ENCODE results near the gene IFT88. TPM values are rescaled to one million over a fixed set of nuclear protein-coding genes. Genes with fewer than 3 reads are reported as not detected.

The IFT88 gene
- total RNA-seq, 1 experiment from 2014 or later, result 10.8 TPM

DNA sequence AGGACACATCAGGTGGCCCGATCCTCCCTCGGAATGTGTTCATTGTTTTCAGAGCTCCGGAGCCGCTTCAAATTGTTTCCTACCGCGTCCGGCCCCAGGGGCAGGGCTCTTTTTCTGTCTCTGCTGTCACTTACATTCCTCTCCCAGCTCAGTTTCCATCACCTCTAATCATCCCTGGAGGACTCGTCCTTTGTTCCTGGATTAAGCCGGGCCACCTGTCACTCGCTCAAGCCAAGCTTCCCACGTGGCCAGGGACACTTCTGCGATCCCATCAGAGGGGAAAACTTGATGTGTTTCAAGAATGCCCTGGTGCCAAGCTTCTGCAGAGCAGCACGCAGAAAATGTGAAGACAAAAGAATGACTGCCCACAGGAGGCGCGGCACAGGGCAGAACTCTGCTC lies 150.0 kb downstream of the IFT88 start:
- Histone ChIP-seq H3K79me2 (ENCODE audit: low read length) (no peaks in the 10 kb centered on the region), H3K4me2 (ENCODE audit: low read depth, low read length, poor library complexity, severe bottlenecking) (no peak overlapping the region), H3K27me3 (ENCODE audit: low read length) (peaks cover 3% of the 10 kb centered on the region; the same call in 1 of the 2 replicates), H2AFZ (ENCODE audit: low read length) (no peak overlapping the region), H3K4me1 (ENCODE audit: low read length) (peaks cover 5% of the 10 kb centered on the region; the same call in 1 of the 2 replicates), H3K36me3 (ENCODE audit: insufficient read depth, low read length) (no peaks in the 10 kb centered on the region), H3K9me2 (replicated peaks; ENCODE audit: insufficient read depth, low read length) (no peaks in the 10 kb centered on the region), H4K20me1 (ENCODE audit: insufficient read depth, low read depth, low read length) (no peaks in the 10 kb centered on the region), H3K4me3 (ENCODE audit: low read length) (no peak overlapping the region), H3K9ac (ENCODE audit: low read length) (no peak overlapping the region), H3K27ac (ENCODE audit: low read length) (no peak overlapping the region), H3K9me3 (ENCODE audit: low read length) (no peaks in the 10 kb centered on the region)
- no peak for DNase-seq

DNA sequence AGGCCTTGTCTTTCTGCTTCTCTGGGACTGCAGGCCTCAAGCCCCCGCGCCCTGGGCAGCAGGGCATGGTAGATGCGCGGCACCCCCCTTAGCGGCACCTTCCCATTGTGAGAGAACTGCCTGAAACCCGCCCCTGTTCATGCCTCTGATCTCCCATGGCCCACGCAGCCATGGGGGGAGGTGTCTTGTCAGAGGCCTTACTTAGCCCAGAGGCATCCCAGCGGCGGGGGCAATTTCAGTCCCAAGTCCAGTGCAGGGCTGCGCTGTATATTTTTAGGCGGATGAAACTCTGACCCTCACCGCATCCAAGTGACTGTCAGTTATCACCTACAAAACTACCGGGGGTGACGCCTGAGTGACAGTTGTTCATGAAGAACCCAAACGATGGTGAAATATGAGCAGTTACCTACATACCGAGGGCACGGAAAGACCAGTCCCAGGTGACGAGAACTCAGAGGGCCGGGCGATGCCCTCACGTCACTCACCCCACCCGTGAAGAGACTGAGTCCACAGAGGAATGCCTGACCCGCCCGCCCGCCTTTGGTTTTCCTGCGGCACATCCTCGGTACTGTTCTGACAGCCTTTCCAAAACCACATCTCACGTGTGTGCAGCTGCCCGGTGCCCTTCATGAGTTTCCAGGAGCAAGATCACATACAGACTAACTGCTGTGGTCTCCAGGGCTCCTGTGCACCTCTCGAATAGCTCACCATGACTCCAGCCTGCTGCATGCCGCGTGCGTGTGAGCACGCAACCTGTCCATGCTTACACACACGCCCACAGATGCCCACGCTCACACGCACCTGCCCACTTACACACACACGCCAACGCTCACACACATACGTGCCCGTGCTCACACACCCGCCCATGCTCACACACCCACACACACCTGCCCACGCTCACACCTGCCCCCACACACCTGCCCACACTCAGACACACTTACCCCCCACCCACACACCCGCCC lies 150.9 kb downstream of the IFT88 start:
- Histone ChIP-seq H3K79me2 (ENCODE audit: low read length) (no peaks in the 10 kb centered on the region), H3K4me1 (ENCODE audit: low read length) (peaks cover 3% of the 10 kb centered on the region; the same call in 1 of the 2 replicates), H2AFZ (ENCODE audit: low read length) (no peak overlapping the region), H3K36me3 (ENCODE audit: insufficient read depth, low read length) (no peaks in the 10 kb centered on the region), H3K4me2 (ENCODE audit: low read depth, low read length, poor library complexity, severe bottlenecking) (no peak overlapping the region), H4K20me1 (ENCODE audit: insufficient read depth, low read depth, low read length) (no peaks in the 10 kb centered on the region), H3K9me3 (ENCODE audit: low read length) (no peaks in the 10 kb centered on the region), H3K27ac (ENCODE audit: low read length) (no peak overlapping the region), H3K9ac (ENCODE audit: low read length) (no peak overlapping the region), H3K9me2 (replicated peaks; ENCODE audit: insufficient read depth, low read length) (no peaks in the 10 kb centered on the region), H3K27me3 (ENCODE audit: low read length) (peaks cover 3% of the 10 kb centered on the region; the same call in 1 of the 2 replicates), H3K4me3 (ENCODE audit: low read length) (no peak overlapping the region)
- no peak for DNase-seq

DNA sequence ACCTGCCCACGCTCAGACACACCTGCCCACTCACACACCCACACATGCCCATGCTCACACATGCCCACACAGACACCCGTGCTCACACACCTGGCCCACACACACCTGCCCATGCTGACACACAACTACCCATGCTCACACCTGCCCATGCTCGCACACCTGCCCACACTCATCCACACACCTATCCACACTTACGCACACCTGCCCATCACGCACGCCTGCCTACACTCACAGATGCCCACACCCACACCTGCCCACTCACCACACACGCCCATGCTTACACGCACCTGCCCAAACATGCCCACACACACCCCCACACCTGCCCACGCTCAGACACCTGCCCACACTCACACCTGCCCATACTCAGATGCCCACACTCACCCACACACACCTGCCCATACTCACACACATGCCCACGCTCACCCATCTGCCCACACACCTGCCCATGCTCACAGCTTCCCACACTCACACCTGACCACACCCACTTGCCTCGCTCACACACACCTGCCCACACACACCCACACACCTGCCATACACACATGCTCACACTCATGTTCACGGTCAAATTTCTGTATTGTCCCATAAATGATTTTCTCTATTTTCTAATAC lies 152.1 kb downstream of the IFT88 start:
- H3K9me2 ChIP-seq (replicated peaks; ENCODE audit: insufficient read depth, low read length), result no peaks in the 10 kb centered on the region
- no peak overlapping the region for H3K4me2 ChIP-seq (ENCODE audit: low read depth, low read length, poor library complexity, severe bottlenecking)
- H3K4me3 ChIP-seq (ENCODE audit: low read length), result no peak overlapping the region

DNA sequence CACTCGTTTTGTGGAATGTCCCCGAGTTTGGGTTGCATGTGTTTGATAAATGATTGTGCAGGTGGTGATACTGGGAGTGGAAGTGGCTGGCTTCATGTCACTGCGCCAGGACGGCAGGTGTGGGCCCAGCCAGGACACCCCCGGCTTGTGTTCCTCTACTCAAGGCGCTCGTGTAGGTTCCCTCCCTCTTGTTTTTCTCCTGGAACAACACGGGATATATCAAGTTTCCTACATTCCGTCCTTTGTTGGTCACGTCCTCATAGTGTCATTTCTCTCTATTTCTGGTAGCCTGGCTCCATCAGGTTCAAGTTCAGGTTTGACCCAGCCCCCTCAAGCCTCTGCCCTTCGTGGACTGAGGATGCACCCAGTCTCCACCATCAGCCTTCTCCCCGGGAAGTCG lies 152.8 kb downstream of the IFT88 start:
- Histone ChIP-seq H3K4me2 (ENCODE audit: low read depth, low read length, poor library complexity, severe bottlenecking) (no peak overlapping the region), H3K27me3 (ENCODE audit: low read length) (no peaks in the 10 kb centered on the region), H3K4me1 (ENCODE audit: low read length) (no peaks in the 10 kb centered on the region), H3K4me3 (ENCODE audit: low read length) (no peak overlapping the region), H3K36me3 (ENCODE audit: insufficient read depth, low read length) (no peaks in the 10 kb centered on the region), H3K9ac (ENCODE audit: low read length) (no peak overlapping the region), H4K20me1 (ENCODE audit: insufficient read depth, low read depth, low read length) (no peaks in the 10 kb centered on the region), H3K9me3 (ENCODE audit: low read length) (no peaks in the 10 kb centered on the region), H3K9me2 (replicated peaks; ENCODE audit: insufficient read depth, low read length) (no peaks in the 10 kb centered on the region), H3K27ac (ENCODE audit: low read length) (no peak overlapping the region), H3K79me2 (ENCODE audit: low read length) (no peaks in the 10 kb centered on the region), H2AFZ (ENCODE audit: low read length) (no peak overlapping the region)
- DNase-seq, result no peak

More for the DNA sequence above, 152.1 kb downstream of the IFT88 start:
- Histone ChIP-seq H3K9ac (ENCODE audit: low read length) (no peak overlapping the region), H3K27me3 (ENCODE audit: low read length) (no peaks in the 10 kb centered on the region), H4K20me1 (ENCODE audit: insufficient read depth, low read depth, low read length) (no peaks in the 10 kb centered on the region), H2AFZ (ENCODE audit: low read length) (no peak overlapping the region), H3K9me3 (ENCODE audit: low read length) (no peaks in the 10 kb centered on the region), H3K27ac (ENCODE audit: low read length) (no peak overlapping the region), H3K79me2 (ENCODE audit: low read length) (no peaks in the 10 kb centered on the region), H3K36me3 (ENCODE audit: insufficient read depth, low read length) (no peaks in the 10 kb centered on the region), H3K4me1 (ENCODE audit: low read length) (no peaks in the 10 kb centered on the region)
- DNase-seq, result no peak

DNA sequence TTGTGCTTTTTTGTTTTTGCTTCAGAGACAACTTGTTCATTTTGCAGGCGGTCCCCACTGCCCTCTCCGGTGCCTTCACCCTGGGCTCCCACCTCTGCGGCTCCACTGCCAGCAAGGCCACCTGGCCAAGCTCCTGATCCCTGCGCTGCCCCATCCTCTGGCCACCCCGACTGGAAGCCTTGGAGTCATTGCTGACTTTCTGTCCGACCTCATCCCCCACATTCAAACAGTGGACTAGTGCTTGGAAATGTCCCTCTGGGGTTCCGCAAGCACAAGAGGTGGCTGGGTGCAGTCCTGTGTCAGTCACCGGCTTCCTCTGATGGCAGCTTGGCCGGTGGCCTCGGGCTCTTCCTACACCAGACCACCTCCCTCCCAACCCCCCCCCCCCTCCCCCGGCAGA lies 153.5 kb downstream of the IFT88 start:
- H3K4me1 ChIP-seq (ENCODE audit: low read length), result no peaks in the 10 kb centered on the region
- no peaks in the 10 kb centered on the region for H3K79me2 ChIP-seq (ENCODE audit: low read length)
- no peaks in the 10 kb centered on the region for H3K9me3 ChIP-seq (ENCODE audit: low read length)
- no peak for DNase-seq
- H3K27ac ChIP-seq (ENCODE audit: low read length), result no peak overlapping the region
- no peaks in the 10 kb centered on the region for H3K9me2 ChIP-seq (replicated peaks; ENCODE audit: insufficient read depth, low read length)
- H4K20me1 ChIP-seq (ENCODE audit: insufficient read depth, low read depth, low read length), result no peaks in the 10 kb centered on the region
- H3K36me3 ChIP-seq (ENCODE audit: insufficient read depth, low read length), result no peaks in the 10 kb centered on the region
- no peak overlapping the region for H3K4me3 ChIP-seq (ENCODE audit: low read length)
- no peak overlapping the region for H3K4me2 ChIP-seq (ENCODE audit: low read depth, low read length, poor library complexity, severe bottlenecking)
- no peak overlapping the region for H2AFZ ChIP-seq (ENCODE audit: low read length)
- no peaks in the 10 kb centered on the region for H3K27me3 ChIP-seq (ENCODE audit: low read length)
- no peak overlapping the region for H3K9ac ChIP-seq (ENCODE audit: low read length)

DNA sequence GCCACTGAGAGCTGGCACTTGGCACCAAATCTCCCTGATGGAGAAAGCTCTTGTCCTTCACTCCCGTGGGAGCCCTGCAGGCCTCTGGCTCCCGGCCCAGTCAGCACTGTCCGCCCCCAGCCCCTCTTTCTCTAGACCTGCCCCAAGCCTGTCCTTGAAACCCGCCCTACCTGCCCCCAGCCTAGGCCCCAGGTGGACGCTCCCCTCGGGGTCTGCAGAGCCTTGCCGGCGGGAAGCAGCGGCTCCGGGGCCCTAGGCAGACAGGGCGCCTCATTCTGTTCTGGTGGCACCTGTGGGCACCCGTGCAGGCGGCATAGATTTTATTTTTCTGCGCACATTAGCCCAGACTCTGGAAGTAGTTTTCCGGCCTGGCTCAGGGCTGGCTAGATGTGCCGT lies 154.1 kb downstream of the IFT88 start:
- no peak overlapping the region for H3K4me2 ChIP-seq (ENCODE audit: low read depth, low read length, poor library complexity, severe bottlenecking)
- no peaks in the 10 kb centered on the region for H3K36me3 ChIP-seq (ENCODE audit: insufficient read depth, low read length)
- no peaks in the 10 kb centered on the region for H4K20me1 ChIP-seq (ENCODE audit: insufficient read depth, low read depth, low read length)
- H3K9me2 ChIP-seq (replicated peaks; ENCODE audit: insufficient read depth, low read length), result no peaks in the 10 kb centered on the region
- no peaks in the 10 kb centered on the region for H3K79me2 ChIP-seq (ENCODE audit: low read length)
- H2AFZ ChIP-seq (ENCODE audit: low read length), result no peak overlapping the region
- no peak overlapping the region for H3K4me3 ChIP-seq (ENCODE audit: low read length)
- H3K27me3 ChIP-seq (ENCODE audit: low read length), result no peaks in the 10 kb centered on the region
- H3K9me3 ChIP-seq (ENCODE audit: low read length), result no peaks in the 10 kb centered on the region
- no peak overlapping the region for H3K27ac ChIP-seq (ENCODE audit: low read length)
- H3K9ac ChIP-seq (ENCODE audit: low read length), result no peak overlapping the region
- no peak for DNase-seq
- H3K4me1 ChIP-seq (ENCODE audit: low read length), result no peaks in the 10 kb centered on the region

DNA sequence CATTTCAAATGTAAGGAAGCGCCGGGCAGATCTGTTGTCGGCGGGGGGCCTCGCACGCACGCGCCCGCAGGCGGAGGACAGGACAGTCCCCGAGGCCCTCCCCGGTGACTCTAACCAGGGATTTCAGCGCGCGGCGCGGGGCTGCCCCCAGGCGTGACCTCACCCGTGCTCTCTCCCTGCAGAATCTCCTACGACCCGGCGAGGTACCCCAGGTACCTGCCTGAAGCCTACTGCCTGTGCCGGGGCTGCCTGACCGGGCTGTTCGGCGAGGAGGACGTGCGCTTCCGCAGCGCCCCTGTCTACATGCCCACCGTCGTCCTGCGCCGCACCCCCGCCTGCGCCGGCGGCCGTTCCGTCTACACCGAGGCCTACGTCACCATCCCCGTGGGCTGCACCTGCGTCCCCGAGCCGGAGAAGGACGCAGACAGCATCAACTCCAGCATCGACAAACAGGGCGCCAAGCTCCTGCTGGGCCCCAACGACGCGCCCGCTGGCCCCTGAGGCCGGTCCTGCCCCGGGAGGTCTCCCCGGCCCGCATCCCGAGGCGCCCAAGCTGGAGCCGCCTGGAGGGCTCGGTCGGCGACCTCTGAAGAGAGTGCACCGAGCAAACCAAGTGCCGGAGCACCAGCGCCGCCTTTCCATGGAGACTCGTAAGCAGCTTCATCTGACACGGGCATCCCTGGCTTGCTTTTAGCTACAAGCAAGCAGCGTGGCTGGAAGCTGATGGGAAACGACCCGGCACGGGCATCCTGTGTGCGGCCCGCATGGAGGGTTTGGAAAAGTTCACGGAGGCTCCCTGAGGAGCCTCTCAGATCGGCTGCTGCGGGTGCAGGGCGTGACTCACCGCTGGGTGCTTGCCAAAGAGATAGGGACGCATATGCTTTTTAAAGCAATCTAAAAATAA lies 154.7 kb downstream of the IFT88 start:
- Histone ChIP-seq H3K9me3 (ENCODE audit: low read length) (no peaks in the 10 kb centered on the region), H3K27me3 (ENCODE audit: low read length) (no peaks in the 10 kb centered on the region), H3K36me3 (ENCODE audit: insufficient read depth, low read length) (no peaks in the 10 kb centered on the region), H3K4me3 (ENCODE audit: low read length) (no peak overlapping the region), H3K4me1 (ENCODE audit: low read length) (no peaks in the 10 kb centered on the region), H2AFZ (ENCODE audit: low read length) (no peak overlapping the region), H3K27ac (ENCODE audit: low read length) (no peak overlapping the region), H4K20me1 (ENCODE audit: insufficient read depth, low read depth, low read length) (no peaks in the 10 kb centered on the region), H3K9ac (ENCODE audit: low read length) (no peak overlapping the region), H3K79me2 (ENCODE audit: low read length) (no peaks in the 10 kb centered on the region), H3K4me2 (ENCODE audit: low read depth, low read length, poor library complexity, severe bottlenecking) (no peak overlapping the region), H3K9me2 (replicated peaks; ENCODE audit: insufficient read depth, low read length) (no peaks in the 10 kb centered on the region)
- no peak for DNase-seq

DNA sequence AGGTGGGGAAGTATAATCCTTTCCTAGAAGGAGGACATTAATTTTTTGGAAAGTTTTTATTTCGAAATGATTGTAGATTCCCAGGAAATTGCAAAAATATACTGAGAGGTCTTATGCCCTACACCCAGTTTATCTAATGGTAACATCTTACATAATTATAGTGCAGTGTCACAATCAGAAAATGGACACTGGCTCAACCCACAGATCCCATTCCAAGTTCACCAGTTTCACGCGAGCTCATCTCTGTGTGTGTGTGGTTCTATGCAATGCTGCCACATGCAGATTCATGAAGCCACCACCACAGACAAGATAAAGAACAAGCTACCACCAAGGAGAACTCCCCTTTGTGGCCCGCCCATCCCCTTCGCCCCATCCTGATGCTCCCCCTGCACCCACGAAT lies 160.9 kb downstream of the IFT88 start:
- Histone ChIP-seq H3K9me3 (ENCODE audit: low read length) (no peaks in the 10 kb centered on the region), H3K27me3 (ENCODE audit: low read length) (no peaks in the 10 kb centered on the region), H2AFZ (ENCODE audit: low read length) (no peak overlapping the region), H3K9me2 (replicated peaks; ENCODE audit: insufficient read depth, low read length) (no peaks in the 10 kb centered on the region), H3K27ac (ENCODE audit: low read length) (no peak overlapping the region), H3K4me3 (ENCODE audit: low read length) (no peak overlapping the region), H3K79me2 (ENCODE audit: low read length) (no peaks in the 10 kb centered on the region), H3K4me1 (ENCODE audit: low read length) (no peaks in the 10 kb centered on the region), H3K36me3 (ENCODE audit: insufficient read depth, low read length) (no peaks in the 10 kb centered on the region), H3K4me2 (ENCODE audit: low read depth, low read length, poor library complexity, severe bottlenecking) (no peak overlapping the region), H3K9ac (ENCODE audit: low read length) (no peak overlapping the region), H4K20me1 (ENCODE audit: insufficient read depth, low read depth, low read length) (no peaks in the 10 kb centered on the region)
- no peak for DNase-seq

Data from Karpas-422 (cell line).